ENCODE data around the gene ZSCAN25. TPM values are rescaled to one million over a fixed set of nuclear protein-coding genes. Genes with fewer than 3 reads are reported as not detected.

The ZSCAN25 gene
- total and polyA plus RNA-seq, 2 of the 13 experiments (the other 11 are each of a cell fraction or from before 2014, with no cell fraction given): 12.1 to 16.8 TPM

DNA sequence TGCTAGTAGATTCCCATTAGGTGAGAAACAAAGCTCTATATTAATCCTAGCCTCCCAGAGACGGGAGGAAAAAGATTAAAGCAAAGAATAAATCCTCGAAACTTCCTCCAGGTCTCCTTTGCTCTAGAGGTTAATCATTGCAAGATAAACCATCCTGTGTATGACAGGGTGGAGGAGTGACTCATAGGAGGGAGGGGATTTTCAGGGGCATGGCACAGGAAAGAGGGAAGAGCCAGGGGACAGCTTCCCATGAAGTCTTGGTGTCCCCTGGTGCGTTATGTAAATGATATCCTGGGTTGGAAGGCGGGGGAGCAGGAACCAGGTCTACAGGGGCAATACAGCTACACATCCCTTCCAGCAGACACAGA lies 62.3 kb downstream of the ZSCAN25 start (continued):
- TF ChIP-seq, protein P1, sequence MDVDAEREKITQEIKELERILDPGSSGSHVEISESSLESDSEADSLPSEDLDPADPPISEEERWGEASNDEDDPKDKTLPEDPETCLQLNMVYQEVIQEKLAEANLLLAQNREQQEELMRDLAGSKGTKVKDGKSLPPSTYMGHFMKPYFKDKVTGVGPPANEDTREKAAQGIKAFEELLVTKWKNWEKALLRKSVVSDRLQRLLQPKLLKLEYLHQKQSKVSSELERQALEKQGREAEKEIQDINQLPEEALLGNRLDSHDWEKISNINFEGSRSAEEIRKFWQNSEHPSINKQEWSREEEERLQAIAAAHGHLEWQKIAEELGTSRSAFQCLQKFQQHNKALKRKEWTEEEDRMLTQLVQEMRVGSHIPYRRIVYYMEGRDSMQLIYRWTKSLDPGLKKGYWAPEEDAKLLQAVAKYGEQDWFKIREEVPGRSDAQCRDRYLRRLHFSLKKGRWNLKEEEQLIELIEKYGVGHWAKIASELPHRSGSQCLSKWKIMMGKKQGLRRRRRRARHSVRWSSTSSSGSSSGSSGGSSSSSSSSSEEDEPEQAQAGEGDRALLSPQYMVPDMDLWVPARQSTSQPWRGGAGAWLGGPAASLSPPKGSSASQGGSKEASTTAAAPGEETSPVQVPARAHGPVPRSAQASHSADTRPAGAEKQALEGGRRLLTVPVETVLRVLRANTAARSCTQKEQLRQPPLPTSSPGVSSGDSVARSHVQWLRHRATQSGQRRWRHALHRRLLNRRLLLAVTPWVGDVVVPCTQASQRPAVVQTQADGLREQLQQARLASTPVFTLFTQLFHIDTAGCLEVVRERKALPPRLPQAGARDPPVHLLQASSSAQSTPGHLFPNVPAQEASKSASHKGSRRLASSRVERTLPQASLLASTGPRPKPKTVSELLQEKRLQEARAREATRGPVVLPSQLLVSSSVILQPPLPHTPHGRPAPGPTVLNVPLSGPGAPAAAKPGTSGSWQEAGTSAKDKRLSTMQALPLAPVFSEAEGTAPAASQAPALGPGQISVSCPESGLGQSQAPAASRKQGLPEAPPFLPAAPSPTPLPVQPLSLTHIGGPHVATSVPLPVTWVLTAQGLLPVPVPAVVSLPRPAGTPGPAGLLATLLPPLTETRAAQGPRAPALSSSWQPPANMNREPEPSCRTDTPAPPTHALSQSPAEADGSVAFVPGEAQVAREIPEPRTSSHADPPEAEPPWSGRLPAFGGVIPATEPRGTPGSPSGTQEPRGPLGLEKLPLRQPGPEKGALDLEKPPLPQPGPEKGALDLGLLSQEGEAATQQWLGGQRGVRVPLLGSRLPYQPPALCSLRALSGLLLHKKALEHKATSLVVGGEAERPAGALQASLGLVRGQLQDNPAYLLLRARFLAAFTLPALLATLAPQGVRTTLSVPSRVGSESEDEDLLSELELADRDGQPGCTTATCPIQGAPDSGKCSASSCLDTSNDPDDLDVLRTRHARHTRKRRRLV (CRISPR knock-in tag; IDR thresholded peaks at IDR 0.05): 0 out of 2 replicates have a peak, but pooled peaks have one; percentile 30
- TF ChIP-seq JUN (CRISPR knock-in tag; IDR thresholded peaks at IDR 0.05) (peak; percentile 59; the same call in 1 of the 2 replicates), CHCHD3 (CRISPR knock-in tag; IDR thresholded peaks at IDR 0.05) (no peak), ERF (CRISPR knock-in tag; IDR thresholded peaks at IDR 0.05) (0 out of 2 replicates have a peak, but pooled peaks have one; percentile 31), RARA (CRISPR knock-in tag; IDR thresholded peaks at IDR 0.05) (peak; percentile 56), ZNF746 (CRISPR knock-in tag; IDR thresholded peaks at IDR 0.05) (peak; percentile 42; the same call in 1 of the 2 replicates), KAT8 (CRISPR knock-in tag; IDR thresholded peaks at IDR 0.05) (no peak), MIXL1 (CRISPR knock-in tag; IDR thresholded peaks at IDR 0.05) (0 out of 2 replicates have a peak, but pooled peaks have one; percentile 16), KLF6 (CRISPR knock-in tag; IDR thresholded peaks at IDR 0.05) (peak; percentile 51; the same call in 1 of the 2 replicates), PITX1 (CRISPR knock-in tag; IDR thresholded peaks at IDR 0.05) (peak; percentile 35; the same call in 1 of the 2 replicates), KAT7 (CRISPR knock-in tag; IDR thresholded peaks at IDR 0.05; ENCODE audit: borderline replicate concordance) (0 out of 2 replicates have a peak, but pooled peaks have one; percentile 26), THAP11 (CRISPR knock-in tag; IDR thresholded peaks at IDR 0.05) (peak; percentile 31; the same call in 1 of the 2 replicates), ZSCAN29 (CRISPR knock-in tag; conservative IDR thresholded peaks at IDR 0.05) (peak; percentile 72; the same call in 1 of the 2 replicates), RELA (CRISPR knock-in tag; IDR thresholded peaks at IDR 0.05) (no peak)
- TF ChIP-seq, protein P2, sequence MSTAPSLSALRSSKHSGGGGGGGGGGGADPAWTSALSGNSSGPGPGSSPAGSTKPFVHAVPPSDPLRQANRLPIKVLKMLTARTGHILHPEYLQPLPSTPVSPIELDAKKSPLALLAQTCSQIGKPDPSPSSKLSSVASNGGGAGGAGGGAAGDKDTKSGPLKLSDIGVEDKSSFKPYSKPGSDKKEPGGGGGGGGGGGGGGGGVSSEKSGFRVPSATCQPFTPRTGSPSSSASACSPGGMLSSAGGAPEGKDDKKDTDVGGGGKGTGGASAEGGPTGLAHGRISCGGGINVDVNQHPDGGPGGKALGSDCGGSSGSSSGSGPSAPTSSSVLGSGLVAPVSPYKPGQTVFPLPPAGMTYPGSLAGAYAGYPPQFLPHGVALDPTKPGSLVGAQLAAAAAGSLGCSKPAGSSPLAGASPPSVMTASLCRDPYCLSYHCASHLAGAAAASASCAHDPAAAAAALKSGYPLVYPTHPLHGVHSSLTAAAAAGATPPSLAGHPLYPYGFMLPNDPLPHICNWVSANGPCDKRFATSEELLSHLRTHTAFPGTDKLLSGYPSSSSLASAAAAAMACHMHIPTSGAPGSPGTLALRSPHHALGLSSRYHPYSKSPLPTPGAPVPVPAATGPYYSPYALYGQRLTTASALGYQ (CRISPR knock-in tag; IDR thresholded peaks at IDR 0.05): no peak
- TF ChIP-seq, protein P3, sequence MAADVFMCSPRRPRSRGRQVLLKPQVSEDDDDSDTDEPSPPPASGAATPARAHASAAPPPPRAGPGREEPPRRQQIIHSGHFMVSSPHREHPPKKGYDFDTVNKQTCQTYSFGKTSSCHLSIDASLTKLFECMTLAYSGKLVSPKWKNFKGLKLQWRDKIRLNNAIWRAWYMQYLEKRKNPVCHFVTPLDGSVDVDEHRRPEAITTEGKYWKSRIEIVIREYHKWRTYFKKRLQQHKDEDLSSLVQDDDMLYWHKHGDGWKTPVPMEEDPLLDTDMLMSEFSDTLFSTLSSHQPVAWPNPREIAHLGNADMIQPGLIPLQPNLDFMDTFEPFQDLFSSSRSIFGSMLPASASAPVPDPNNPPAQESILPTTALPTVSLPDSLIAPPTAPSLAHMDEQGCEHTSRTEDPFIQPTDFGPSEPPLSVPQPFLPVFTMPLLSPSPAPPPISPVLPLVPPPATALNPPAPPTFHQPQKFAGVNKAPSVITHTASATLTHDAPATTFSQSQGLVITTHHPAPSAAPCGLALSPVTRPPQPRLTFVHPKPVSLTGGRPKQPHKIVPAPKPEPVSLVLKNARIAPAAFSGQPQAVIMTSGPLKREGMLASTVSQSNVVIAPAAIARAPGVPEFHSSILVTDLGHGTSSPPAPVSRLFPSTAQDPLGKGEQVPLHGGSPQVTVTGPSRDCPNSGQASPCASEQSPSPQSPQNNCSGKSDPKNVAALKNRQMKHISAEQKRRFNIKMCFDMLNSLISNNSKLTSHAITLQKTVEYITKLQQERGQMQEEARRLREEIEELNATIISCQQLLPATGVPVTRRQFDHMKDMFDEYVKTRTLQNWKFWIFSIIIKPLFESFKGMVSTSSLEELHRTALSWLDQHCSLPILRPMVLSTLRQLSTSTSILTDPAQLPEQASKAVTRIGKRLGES (CRISPR knock-in tag; IDR thresholded peaks at IDR 0.05; ENCODE audit: borderline replicate concordance): no peak
- TF ChIP-seq, protein P4, sequence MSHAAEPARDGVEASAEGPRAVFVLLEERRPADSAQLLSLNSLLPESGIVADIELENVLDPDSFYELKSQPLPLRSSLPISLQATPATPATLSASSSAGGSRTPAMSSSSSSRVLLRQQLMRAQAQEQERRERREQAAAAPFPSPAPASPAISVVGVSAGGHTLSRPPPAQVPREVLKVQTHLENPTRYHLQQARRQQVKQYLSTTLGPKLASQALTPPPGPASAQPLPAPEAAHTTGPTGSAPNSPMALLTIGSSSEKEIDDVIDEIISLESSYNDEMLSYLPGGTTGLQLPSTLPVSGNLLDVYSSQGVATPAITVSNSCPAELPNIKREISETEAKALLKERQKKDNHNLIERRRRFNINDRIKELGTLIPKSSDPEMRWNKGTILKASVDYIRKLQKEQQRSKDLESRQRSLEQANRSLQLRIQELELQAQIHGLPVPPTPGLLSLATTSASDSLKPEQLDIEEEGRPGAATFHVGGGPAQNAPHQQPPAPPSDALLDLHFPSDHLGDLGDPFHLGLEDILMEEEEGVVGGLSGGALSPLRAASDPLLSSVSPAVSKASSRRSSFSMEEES (CRISPR knock-in tag; IDR thresholded peaks at IDR 0.05): 0 out of 2 replicates have a peak, but pooled peaks have one; percentile 37
- TF ChIP-seq, protein P5, sequence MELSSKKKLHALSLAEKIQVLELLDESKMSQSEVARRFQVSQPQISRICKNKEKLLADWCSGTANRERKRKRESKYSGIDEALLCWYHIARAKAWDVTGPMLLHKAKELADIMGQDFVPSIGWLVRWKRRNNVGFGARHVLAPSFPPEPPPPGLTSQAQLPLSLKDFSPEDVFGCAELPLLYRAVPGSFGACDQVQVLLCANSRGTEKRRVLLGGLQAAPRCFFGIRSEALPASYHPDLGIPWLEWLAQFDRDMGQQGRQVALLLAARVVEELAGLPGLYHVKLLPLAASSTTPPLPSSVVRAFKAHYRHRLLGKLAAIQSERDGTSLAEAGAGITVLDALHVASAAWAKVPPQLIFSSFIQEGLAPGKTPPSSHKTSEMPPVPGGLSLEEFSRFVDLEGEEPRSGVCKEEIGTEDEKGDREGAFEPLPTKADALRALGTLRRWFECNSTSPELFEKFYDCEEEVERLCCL (CRISPR knock-in tag; IDR thresholded peaks at IDR 0.05; ENCODE audit: borderline replicate concordance): no peak

All from HepG2 (cell line).